GM21367 (cell line): ENCODE measurements around the gene ADAMTS4.
A peak's percentile ranks its signal among the peaks of the same experiment; 100 is the strongest.
"Not testable (repeated sequence)": the region's sequence is repeated elsewhere in the genome, so short reads cannot be mapped to it uniquely, and the experiment has no call there.

Experiments used
- ATAC-seq: cut with Tn5 transposase; IDR thresholded peaks from one replicate; pipeline ENCODE4 v1.9.1; 2021; ENCODE audit not compliant: unreplicated experiment

ADAMTS4 gene, protein sequence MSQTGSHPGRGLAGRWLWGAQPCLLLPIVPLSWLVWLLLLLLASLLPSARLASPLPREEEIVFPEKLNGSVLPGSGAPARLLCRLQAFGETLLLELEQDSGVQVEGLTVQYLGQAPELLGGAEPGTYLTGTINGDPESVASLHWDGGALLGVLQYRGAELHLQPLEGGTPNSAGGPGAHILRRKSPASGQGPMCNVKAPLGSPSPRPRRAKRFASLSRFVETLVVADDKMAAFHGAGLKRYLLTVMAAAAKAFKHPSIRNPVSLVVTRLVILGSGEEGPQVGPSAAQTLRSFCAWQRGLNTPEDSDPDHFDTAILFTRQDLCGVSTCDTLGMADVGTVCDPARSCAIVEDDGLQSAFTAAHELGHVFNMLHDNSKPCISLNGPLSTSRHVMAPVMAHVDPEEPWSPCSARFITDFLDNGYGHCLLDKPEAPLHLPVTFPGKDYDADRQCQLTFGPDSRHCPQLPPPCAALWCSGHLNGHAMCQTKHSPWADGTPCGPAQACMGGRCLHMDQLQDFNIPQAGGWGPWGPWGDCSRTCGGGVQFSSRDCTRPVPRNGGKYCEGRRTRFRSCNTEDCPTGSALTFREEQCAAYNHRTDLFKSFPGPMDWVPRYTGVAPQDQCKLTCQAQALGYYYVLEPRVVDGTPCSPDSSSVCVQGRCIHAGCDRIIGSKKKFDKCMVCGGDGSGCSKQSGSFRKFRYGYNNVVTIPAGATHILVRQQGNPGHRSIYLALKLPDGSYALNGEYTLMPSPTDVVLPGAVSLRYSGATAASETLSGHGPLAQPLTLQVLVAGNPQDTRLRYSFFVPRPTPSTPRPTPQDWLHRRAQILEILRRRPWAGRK

DNA sequence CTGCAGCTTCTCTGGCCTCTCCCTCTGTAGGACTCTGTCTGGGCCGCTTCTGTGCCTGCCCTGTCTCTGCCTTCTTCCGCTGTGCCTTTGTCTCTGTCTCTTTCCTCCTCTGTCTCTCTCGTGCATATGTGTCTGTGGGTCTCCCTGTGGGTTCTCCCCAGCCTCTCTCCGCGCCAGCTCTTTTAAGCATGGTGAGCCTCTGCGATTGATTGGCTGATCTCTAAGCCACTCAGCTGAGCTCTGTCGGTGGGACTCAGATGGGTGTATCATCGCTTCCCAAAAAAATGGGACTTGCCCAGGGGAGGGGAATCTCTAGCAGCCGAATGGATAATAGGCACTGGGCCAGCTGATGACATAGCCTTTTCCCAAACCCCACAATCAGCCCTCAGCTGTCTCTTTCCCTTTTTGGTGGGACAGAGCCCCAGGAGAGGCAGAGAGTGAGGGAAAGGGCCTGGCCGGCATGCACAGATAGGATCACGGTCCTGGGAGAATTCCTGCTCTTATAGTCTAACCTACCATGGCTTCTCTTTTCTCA lies at the start of gene ADAMTS4:
Gene ADAMTS4, minus strand, starts transcription at position 158 of the 535 bp plus-strand sequence. CDS start 427 bp downstream, outside the sequence.
- no peak for ATAC-seq

DNA sequence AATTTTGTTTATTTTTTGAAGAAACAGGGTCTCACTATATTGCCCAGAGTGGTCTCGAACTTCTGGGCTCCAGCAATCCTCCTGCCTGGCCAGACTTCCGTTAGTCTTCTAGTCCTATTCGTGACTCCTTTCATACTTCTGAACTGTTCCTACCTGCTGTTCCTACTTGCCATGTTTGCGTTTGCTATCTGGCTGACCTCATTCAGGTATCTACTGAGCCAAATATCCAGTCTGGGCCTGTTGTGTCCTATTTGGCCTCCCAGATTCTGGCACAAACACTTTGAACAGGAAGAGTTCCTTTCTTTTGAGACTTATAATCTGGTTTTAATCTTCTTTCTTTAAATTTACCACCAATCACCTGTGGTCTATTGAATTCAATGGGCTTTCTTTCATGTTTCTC lies 46.0 kb upstream of the ADAMTS4 start:
- no peak for ATAC-seq

DNA sequence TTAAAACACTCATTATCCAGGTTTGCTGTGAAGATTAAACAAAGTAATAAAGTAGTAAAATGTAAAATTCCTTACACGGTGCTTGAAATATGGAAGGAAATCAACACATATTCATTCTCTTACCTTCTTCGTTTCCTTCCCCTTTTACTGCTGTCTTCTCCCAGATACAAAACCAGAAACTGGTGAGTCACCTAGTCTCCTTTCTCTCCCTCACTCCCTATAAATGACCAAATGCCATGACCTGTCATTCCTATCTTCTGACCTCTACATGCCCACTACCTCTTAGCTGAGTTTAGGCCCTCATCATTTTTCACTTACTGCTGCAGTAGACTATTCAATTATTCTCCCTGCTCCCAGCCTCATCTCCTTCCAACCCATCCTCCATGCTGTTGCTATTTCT lies 43.5 kb upstream of the ADAMTS4 start:
- no peak for ATAC-seq

DNA sequence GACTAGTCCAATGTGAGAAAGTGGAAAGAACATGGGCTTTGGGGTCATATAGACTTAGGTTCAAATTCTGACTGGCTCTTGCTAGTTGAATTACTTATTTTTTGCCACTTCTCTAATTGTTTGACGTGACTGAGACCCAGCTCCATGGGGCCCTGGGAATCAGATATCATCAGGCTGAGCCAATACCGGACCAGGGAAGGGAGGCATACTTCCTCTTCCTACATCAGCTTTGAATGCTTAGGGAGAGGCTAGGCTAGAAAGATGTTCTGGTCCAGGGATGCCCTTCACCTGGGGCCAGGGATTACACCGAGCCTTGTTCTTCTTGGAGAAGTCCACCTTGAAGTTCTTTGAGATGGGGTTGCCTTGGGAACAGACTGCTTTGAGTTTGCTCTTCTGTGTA lies 42.8 kb upstream of the ADAMTS4 start:
- no peak for ATAC-seq

DNA sequence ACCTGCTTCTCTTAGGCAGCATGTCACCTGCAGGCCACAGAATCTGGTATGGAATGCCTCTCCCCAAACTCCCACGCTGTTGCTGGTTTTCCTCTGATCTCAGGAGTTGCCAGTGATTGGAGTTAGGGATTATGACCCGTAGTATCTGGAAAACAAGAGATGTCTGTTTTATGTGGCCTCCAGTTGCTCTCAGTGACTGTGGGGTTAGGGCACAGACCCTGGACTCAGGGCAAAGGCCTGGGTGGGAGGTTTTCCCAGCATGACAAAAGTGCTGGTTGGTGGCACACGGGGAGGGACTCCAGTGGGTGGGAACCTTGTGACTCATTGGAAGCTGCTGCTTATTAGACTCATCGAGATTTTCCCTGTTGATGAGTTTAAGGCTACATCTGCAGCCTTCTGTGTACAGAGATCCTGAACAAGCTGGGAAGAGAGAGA lies 39.2 kb upstream of the ADAMTS4 start, which contains the start of gene NR1I3:
Gene NR1I3, minus strand, starts transcription at position 165 of the 435 bp plus-strand sequence. CDS start 1,638 bp downstream, outside the sequence.
- ATAC-seq = no peak

DNA sequence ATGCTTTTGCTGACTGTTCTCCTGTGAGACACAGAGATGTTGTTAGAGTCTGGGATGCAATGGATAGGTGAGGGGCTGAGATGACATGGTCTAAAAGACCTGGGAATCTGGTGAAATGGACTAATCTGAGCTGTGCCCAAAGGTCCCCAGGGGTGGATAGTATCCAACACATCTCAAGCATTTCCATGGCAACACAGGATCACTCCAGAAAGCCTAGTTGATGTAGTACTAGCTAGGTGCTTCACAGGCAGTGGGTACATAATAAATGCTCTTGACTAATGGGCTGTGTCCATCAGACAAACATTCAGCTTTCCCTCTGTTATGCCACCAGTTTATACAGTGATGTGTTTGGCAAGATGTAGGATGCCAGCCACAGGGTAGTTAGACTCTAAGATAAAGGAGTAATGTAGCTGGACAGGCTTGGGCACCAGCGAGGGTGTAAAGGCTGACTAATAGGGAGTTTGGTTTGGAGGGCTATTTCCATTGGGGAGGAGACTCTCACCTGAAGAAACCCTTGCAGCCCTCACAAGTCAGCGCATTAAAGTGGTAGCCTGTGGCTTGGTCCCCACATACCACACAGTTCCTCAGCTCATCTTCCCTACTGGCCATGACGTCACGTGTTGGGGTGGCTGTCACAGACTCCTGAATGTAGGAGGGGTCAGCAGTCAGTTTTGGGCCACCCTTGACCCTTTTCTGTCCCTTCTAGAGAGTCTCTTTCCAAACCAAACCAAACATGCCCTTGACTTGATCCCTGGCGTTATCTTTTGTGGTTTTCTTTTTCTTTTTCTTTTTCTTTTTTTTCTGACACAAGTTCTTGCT lies 37.3 kb upstream of the ADAMTS4 start:
- no peak for ATAC-seq

DNA sequence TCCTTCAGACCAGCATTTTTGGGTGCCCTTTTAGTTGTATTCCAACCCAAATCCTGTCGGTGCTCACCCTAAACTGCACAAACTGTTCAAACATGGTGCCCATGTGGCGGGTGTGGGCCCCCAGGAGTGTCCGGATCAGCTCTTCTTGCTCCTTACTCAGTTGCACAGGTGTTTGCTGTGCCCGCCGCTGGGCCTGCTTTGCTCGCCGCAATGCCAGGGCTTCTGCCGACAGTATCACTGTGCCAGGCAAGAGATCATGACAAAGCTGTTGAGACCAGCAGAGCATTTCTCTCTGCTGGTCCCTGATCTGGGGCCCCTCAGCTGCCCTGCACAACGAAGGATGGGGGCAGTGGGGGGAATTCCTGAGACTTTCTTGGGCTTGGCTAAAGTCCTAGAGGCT lies 34.2 kb upstream of the ADAMTS4 start:
- no peak for ATAC-seq

DNA sequence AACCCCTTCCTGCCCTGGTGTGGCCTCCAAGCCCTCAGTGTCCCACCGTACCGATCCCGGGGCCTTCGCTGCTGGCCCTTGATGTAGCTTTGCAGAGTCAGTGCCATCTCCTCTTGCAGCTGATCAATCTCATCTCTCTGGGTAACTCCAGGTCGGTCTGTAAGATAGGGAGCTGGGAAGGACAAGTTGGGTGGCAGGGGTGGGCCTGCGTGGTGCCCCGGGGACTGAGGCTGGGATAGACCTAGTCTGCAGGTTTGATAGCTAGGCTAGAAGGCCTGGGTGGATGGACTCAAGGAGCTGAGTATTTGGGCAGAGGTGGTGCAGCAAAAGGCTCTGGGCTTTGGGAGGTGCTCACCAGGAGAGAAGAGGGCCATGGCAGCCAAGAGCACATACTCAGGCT lies 31.9 kb upstream of the ADAMTS4 start:
- no peak for ATAC-seq

DNA sequence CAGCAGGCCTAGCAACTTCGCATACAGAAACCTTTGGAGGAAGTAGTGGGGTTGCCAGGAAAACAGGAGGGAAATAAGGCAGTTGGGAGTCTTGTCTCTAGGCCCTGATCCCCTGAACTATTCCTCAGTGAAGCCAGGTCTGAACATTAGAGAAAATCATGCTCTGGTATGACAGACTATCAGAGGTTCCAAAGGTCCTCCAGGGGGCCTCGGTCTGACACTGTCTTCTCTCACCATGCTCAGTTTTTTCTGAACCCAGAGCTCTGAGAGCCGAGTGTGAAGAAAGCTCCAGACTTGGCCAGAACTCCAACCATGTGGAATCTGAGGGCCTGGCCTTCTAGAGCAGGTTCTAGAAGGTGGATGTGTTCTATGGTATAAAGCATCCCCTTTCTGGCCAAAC lies 31.0 kb upstream of the ADAMTS4 start:
- no peak for ATAC-seq

DNA sequence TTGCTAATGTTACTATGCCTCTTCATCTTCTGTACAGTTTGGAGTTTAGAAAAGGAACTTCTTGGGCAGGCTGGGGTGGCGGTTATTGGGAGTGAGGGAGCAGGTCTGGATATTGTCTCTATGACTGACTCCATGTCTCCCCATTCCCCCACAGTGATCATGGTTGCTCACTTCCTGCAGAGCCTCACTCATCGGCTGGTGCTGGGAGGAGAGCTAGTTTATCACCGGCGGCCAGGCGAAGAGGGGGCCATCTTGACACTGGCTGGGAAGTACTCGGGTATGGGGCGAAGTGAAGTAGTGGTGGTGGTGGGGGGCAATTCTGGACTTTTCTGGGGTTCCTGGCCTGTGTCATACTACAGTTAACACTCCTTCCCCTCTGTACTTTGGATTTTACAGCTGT lies 29.2 kb upstream of the ADAMTS4 start:
- no peak for ATAC-seq

DNA sequence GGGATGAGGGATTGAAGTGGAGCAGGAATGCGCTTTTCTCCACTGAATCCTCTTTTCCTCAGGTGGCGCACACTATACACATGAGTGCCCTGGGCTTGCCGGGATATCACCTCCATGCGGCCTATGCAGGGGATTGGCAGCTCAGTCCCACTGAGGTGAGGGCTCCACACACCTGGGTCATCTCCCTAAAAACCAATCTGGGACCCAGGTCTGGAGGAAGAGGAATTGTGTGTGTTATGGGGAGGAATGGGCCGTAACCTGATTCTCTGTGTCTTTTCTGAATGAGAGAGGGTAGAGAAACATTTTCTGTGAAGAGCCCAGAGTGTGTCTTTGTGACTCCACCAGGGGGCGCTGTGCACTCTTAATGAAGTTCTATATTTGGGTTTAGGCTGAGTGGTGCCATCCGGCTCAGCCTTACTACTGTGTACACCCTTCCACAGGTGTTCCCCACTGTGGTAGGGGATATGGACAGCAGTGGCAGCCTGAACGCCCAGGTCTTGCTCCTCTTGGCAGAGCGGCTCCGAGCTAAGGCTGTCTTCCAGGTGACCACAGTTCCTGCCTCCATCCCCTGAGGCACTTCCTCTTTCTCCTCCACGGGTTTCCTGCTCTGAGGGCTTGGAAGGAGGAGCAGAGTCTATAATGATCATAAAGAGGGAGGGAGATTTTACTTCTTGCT lies 28.5 kb upstream of the ADAMTS4 start:
- ATAC-seq = peak; percentile 32

DNA sequence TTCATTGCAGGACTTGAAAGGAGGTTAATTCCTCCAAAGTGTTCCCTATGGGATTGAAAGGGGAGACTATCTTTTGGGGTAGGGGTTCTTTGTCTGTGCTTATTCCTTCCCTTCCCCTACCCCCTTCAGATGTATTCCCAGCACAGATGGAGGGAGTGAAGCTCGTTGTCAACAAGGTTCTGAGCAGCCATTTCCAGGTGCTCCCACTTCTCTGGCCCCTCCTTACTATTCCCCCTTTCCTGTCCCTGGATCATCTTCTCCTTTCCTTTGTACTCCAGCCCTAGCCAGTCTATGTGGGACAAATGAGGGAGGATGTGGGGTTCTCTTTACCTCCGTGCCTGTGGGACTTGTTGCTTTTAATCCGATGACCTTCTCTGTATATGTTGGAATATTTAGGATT lies 27.9 kb upstream of the ADAMTS4 start:
- ATAC-seq = no peak

DNA sequence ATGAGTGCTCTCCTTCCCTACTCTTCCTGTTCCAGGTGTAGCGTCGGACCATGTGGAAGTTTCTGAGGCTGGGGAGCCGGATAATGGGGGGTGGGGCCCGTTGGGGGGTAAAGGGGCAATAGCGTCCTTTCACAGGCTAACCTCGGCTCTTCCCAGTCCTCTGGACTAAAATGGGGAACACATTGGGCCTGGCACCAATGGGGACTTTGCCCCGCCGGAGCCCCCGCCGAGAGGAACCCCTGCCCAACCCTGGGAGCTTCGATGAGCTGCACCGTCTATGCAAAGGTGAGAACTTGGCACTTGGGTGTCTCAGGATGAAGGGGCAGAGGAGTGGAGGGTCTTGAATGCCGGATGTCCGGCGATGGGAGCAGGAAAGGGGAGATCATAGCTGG lies 27.5 kb upstream of the ADAMTS4 start:
- no peak for ATAC-seq

DNA sequence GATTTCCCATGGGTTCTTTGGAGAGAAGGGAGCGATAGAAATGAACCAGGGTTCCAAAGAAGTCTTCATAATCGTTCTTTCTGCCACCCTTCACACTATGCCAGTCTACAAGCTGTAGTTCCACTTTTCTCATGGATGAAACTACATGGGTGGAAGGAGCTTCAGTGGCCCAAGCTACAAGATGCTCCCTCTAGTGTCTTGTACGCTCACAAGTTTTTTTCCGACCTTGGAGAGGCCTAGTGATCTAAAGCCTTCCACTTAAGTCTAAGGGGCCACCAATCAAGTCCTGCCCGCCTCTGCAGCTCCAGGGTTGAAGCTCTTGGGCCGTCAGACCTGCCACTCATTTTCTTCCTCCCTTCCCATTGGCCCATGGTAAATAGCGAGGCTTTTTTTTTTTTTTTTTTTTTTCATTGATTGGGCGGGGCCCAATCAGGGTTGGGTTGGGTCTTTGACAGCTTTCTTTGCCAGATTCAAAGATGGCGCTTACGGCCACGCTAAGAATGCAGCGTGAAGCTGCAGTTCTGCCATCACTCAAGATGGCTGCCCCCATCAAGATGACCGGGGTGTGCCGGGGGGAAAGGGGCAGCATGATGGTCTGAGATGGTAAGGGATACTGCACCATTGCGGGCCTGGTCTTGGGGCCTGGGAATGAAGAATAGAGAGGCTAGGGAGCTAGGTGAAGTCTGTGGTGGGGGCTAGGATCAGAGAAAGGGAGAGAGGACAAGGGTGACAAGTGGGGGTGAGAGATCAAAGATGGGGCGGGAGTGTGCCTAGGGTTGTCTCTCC lies 26.9 kb upstream of the ADAMTS4 start, which contains the start of gene TOMM40L:
Gene TOMM40L, plus strand, starts transcription at position 527 of the 786 bp plus-strand sequence. CDS start 430 bp downstream, outside the sequence.
- ATAC-seq = peak; percentile 89

DNA sequence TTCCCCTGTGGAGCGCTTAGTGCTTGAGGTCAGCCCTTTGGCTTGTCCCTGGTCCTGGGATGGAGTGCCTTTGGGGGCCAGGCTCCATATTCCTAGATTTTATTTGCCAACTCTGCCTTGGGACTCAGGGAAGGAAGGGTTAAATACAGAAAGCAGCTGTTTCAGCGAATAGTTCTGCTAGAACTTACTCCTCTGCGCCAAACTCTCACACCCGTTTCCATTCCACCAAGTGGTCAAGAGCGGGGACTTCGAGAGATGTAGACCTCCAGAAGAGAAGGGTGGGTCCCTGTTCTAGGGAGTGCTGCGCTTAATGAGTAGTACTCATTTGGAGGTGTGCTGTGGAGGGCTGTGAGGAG lies 26.3 kb upstream of the ADAMTS4 start:
- no peak for ATAC-seq

DNA sequence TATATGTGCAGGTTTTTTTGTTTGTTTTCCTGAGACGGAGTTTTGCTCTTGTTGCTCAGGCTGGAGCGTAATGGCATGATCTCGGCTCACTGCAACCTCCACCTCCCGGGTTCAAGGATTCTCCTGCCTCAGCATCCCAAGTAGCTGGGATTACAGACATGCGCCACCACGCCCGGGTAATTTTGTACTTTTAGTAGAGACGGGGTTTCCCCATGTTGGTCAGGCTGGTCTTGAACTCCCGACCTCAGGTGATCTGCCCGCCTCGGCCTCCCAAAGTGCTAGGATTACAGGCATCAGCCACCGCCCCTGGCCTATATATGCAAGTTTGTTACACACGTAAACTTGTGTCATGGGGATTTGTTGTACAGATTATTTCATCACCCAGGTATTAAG lies 25.8 kb upstream of the ADAMTS4 start:
- ATAC-seq = not testable (repeated sequence)

DNA sequence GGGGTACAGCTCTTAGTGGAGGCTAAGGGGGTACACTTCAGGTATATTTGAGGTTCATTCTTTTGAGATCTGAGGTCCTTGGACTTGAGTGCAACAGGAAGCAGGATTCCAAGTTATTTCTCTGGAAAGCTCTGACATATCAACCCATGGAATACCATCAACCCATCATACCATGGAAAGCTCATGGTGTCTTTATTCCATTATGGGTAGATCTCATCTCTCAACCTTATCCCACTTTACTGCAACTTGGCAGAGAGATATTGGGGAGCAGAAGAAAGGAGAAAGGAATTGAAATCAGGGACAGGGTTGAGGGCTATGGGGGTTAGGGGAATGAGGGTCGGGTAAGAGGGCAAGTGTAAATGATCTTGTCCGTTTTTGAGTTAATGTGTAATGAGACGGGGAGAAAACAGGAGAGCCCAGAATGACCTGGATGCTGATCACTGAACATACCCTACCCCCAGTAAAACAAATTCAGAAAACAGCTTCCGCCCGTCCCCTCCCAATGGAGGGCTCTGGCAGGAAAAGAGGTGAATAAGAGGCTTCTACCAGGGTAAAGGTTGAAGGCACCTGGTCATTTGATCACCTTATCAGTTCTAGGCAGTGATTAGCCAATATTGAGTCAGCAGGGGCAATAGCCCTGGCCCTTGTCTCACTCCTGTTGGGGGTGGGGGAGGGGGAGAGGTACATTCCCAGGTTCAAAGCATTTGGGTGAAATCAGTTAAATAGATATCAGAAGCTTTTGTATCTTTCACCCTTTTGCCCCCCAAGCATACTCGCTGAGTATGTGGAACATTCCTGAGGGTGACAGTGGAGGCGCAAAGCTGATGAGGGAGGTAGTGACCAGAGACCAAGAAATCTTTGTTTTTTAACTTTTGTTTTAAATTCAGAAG lies 25.2 kb upstream of the ADAMTS4 start:
- no peak for ATAC-seq
